ENCODE measurements around the gene JAML.

DNA sequence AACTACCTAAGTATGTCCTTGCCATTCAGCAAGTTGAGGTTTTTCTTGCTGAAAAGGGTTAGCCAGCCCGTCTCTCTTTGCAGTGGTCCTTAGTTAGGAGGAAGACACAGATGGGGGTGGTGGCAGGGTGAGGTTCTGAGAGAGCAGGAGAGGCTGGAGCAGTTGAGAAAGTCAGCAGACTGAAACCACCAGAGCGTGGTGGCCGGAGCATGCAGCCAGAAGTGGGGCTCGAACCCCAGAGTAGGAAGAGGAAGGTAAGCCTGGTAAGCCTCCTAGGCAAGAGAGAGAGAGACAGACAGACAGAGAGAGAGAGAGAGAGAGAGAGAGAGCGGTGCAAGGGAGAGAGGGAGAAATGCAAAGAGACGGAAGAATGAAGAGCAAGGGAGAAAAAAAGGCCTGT, 63.0 kb downstream of the JAML start:
- no peak for TF ChIP-seq POLR2AphosphoS5 (IDR thresholded peaks at IDR 0.05)
- TF ChIP-seq POLR2A (IDR thresholded peaks at IDR 0.05), result no peak

Data from breast epithelium (tissue), 3 donors.